H1 (cell line): ENCODE measurements around the gene ORMDL2. TPM values are rescaled to one million over a fixed set of nuclear protein-coding genes. Genes with fewer than 3 reads are reported as not detected.

ENCODE experiments used
- CTCF ChIA-PET: fragments of 300-600 bp; sonication (Branson Sonifier 250); formaldehyde crosslinking; loops from one replicate; lab custom pipeline; 2021; ENCODE audit not compliant: partially characterized antibody; lab: Charles Lee
- POLR2A ChIA-PET: fragments of 300-600 bp; sonication (Branson Sonifier 250); formaldehyde crosslinking; loops from one replicate; lab custom pipeline; 2021; ENCODE audit warnings: inconsistent platforms; ENCODE audit not compliant: partially characterized antibody; lab: Charles Lee
- DNase-seq, 2 experiments: peaks; one replicate each; pipeline versions ENCODE4 v3.0.0 to v3.0.0-alpha.2; 2010 to 2022; ENCODE audit warnings: low spot score in 2 of 2, low read depth in 1 of 2, mixed read lengths in 1 of 2
- FAIRE-seq: peaks from 2 replicates; lab custom pipeline; 2011; peaks lifted over from hg19 to GRCh38; lab: Jason Lieb, UNC
- H2AFZ ChIP-seq: 2 replicates; pipeline ENCODE4 v1.8.1; 2012; ENCODE audit warnings: low read length, inconsistent platforms
- H2AK5ac ChIP-seq: 2 replicates; pipeline ENCODE4 v1.6.1; 2013; ENCODE audit warnings: low read depth, low read length
- H2BK120ac ChIP-seq: replicated peaks from 2 replicates; pipeline ENCODE3; 2013; ENCODE audit warnings: low read depth, low read length, inconsistent platforms
- H2BK12ac ChIP-seq: 2 replicates; pipeline ENCODE4 v1.6.1; 2013; ENCODE audit warnings: low read depth, low read length
- H2BK15ac ChIP-seq: 2 replicates; pipeline ENCODE4 v1.6.1; 2013; ENCODE audit warnings: low read length
- H2BK20ac ChIP-seq: 2 replicates; pipeline ENCODE4 v1.6.1; 2013; ENCODE audit warnings: low read length
- H2BK5ac ChIP-seq: 2 replicates; pipeline ENCODE4 v1.6.1; 2013; ENCODE audit warnings: low read depth, low read length
- H3K14ac ChIP-seq: 2 replicates; pipeline ENCODE4 v1.6.1; 2013; ENCODE audit warnings: inconsistent platforms; ENCODE audit not compliant: insufficient read length
- H3K18ac ChIP-seq: 2 replicates; pipeline ENCODE4 v1.6.1; 2013; ENCODE audit warnings: low read length; ENCODE audit errors: extremely low read depth
- H3K23ac ChIP-seq: 2 replicates; pipeline ENCODE4 v1.6.1; 2013; ENCODE audit warnings: inconsistent platforms; ENCODE audit not compliant: insufficient read length
- H3K23me2 ChIP-seq: 2 replicates; pipeline ENCODE4 v1.6.1; 2013; ENCODE audit warnings: low read depth, low read length
- H3K27ac ChIP-seq: 2 replicates; pipeline ENCODE4 v1.6.1; 2011; ENCODE audit warnings: low read depth, low read length, inconsistent platforms
- H3K27me3 ChIP-seq, 4 experiments: replicated peaks in 1 of 4; 1 replicate in 1 of 4; 2 replicates in 3 of 4; pipeline versions ENCODE4 v1.6.1 to v1.8.1; 2011 to 2013; ENCODE audit warnings: low read length in 3 of 4, mild to moderate bottlenecking in 3 of 4, inconsistent platforms in 2 of 4, mixed read lengths in 2 of 4, moderate library complexity in 1 of 4; ENCODE audit not compliant: control insufficient read depth in 3 of 4, insufficient read depth in 3 of 4; ENCODE audit errors: extremely low read depth in 1 of 4
- H3K36me3 ChIP-seq, 4 experiments: 2 replicates each; pipeline versions ENCODE4 v1.6.1 to v1.8.1; 2011 to 2013; ENCODE audit warnings: mild to moderate bottlenecking in 4 of 4, low read length in 3 of 4, moderate library complexity in 2 of 4, control low read depth in 1 of 4, inconsistent platforms in 1 of 4; ENCODE audit not compliant: insufficient read depth in 4 of 4, control insufficient read depth in 2 of 4
- H3K4ac ChIP-seq: replicated peaks from 2 replicates; pipeline ENCODE3; 2013; ENCODE audit warnings: low read length, low read depth, mixed read lengths, inconsistent platforms; ENCODE audit not compliant: insufficient read length
- H3K4me1 ChIP-seq, 4 experiments: replicated peaks in 1 of 4; 1 replicate in 1 of 4; 2 replicates in 3 of 4; pipeline versions ENCODE4 v1.6.1 to v1.8.1; 2011 to 2013; ENCODE audit warnings: low read length in 3 of 4, inconsistent platforms in 2 of 4, mixed read lengths in 1 of 4; ENCODE audit not compliant: insufficient read depth in 4 of 4, control insufficient read depth in 3 of 4
- H3K4me2 ChIP-seq, 2 experiments: 2 replicates each; pipeline versions ENCODE4 v1.6.1 to v1.8.1; 2011 to 2013; ENCODE audit warnings: low read depth in 2 of 2, low read length in 2 of 2, control low read depth in 1 of 2, inconsistent platforms in 1 of 2, mild to moderate bottlenecking in 1 of 2; ENCODE audit not compliant: insufficient read depth in 1 of 2
- H3K4me3 ChIP-seq, 4 experiments: fragments of 200-600, 300-600 bp in 1 of 4; sonication (generic), shearing (Covaris generic), sonication (Bioruptor Twin) in 1 of 4; 2 replicates each; pipeline versions ENCODE4 v1.5.1 to v1.8.1; 2011 to 2016; ENCODE audit warnings: low read length in 4 of 4, low read depth in 3 of 4, control low read depth in 2 of 4, inconsistent platforms in 2 of 4, mild to moderate bottlenecking in 2 of 4, mixed read lengths in 1 of 4, moderate library complexity in 1 of 4; ENCODE audit not compliant: insufficient read depth in 2 of 4; ENCODE audit errors: extremely low read depth in 1 of 4
- H3K56ac ChIP-seq: replicated peaks from 2 replicates; pipeline ENCODE3; 2013; ENCODE audit warnings: low read depth, mild to moderate bottlenecking, mixed read lengths, low read length, inconsistent platforms; ENCODE audit not compliant: insufficient read length
- H3K79me1 ChIP-seq: 2 replicates; pipeline ENCODE4 v1.6.1; 2013; ENCODE audit warnings: low read depth, low read length, control low read depth
- H3K79me2 ChIP-seq, 2 experiments: 2 replicates each; pipeline versions ENCODE4 v1.6.1 to v1.8.1; 2012 to 2013; ENCODE audit warnings: low read length in 2 of 2, mild to moderate bottlenecking in 2 of 2, inconsistent platforms in 1 of 2; ENCODE audit not compliant: insufficient read depth in 2 of 2, control insufficient read depth in 1 of 2
- H3K9ac ChIP-seq, 4 experiments: replicated peaks in 1 of 4; 1 replicate in 1 of 4; 2 replicates in 3 of 4; pipeline versions ENCODE4 v1.6.1 to v1.8.1; 2011 to 2013; ENCODE audit warnings: low read depth in 3 of 4, low read length in 3 of 4, control low read depth in 2 of 4, mild to moderate bottlenecking in 2 of 4, moderate library complexity in 2 of 4, inconsistent platforms in 1 of 4; ENCODE audit errors: extremely low read depth in 1 of 4
- H3K9me3 ChIP-seq, 2 experiments: 2 replicates each; pipeline versions ENCODE4 v1.6.1 to v1.8.1; 2012 to 2013; ENCODE audit warnings: mild to moderate bottlenecking in 2 of 2, moderate library complexity in 2 of 2, control low read depth in 1 of 2, inconsistent platforms in 1 of 2, low read depth in 1 of 2, low read length in 1 of 2, mixed read lengths in 1 of 2; ENCODE audit not compliant: insufficient read depth in 2 of 2
- H4K20me1 ChIP-seq, 2 experiments: replicated peaks in 1 of 2; 2 replicates each; pipeline versions ENCODE3 to v1.8.1; 2011 to 2013; ENCODE audit warnings: inconsistent platforms in 2 of 2, low read length in 2 of 2, mild to moderate bottlenecking in 1 of 2; ENCODE audit not compliant: insufficient read depth in 2 of 2, control insufficient read depth in 1 of 2
- H4K5ac ChIP-seq: 2 replicates; pipeline ENCODE4 v1.6.1; 2013; ENCODE audit warnings: low read length, low read depth, mixed read lengths, inconsistent platforms; ENCODE audit not compliant: insufficient read length
- H4K8ac ChIP-seq: 2 replicates; pipeline ENCODE4 v1.8.0; 2013; ENCODE audit warnings: mild to moderate bottlenecking, moderate library complexity, low read length, inconsistent platforms; ENCODE audit not compliant: insufficient read depth; ENCODE audit errors: extremely low read depth
- H4K91ac ChIP-seq: replicated peaks from 2 replicates; pipeline ENCODE3; 2013; ENCODE audit warnings: low read length, mixed read lengths, inconsistent platforms; ENCODE audit not compliant: insufficient read length
- EP300 ChIP-seq, 2 experiments: IDR thresholded peaks; 1 replicate in 1 of 2; 2 replicates in 1 of 2; pipeline ENCODE4 v1.6.1; 2011 to 2012; ENCODE audit warnings: low read depth in 2 of 2, low read length in 2 of 2, mild to moderate bottlenecking in 2 of 2, borderline replicate concordance in 1 of 2, inconsistent platforms in 1 of 2, moderate library complexity in 1 of 2
- FOSL1 ChIP-seq: IDR thresholded peaks from 2 replicates; pipeline ENCODE4 v1.6.1; 2011; ENCODE audit warnings: mild to moderate bottlenecking, low read depth, low read length, moderate library complexity; ENCODE audit not compliant: insufficient read depth
- JUND ChIP-seq: IDR thresholded peaks from 2 replicates; pipeline ENCODE4 v1.6.1; 2011; ENCODE audit warnings: mild to moderate bottlenecking, improper control_type of control experiment, low read length
- POLR2A ChIP-seq, 2 experiments: IDR thresholded peaks; 1 replicate in 1 of 2; 2 replicates in 1 of 2; pipeline ENCODE4 v1.6.1; 2011; ENCODE audit warnings: low read depth in 2 of 2, low read length in 2 of 2, mild to moderate bottlenecking in 2 of 2; ENCODE audit errors: control extremely low read depth in 1 of 2
- RBBP5 ChIP-seq: IDR thresholded peaks from 2 replicates; pipeline ENCODE4 v1.7.1; 2012; ENCODE audit warnings: low read depth, mild to moderate bottlenecking, inconsistent platforms, low read length, moderate library complexity, borderline replicate concordance
- RNF2 ChIP-seq: fragments of 200-900, 300-1000 bp; sonication (generic); IDR thresholded peaks from 2 replicates; pipeline ENCODE4 v1.7.1; 2016; ENCODE audit warnings: borderline replicate concordance, low read depth, mild to moderate bottlenecking, antibody characterized with exemption, low read length; ENCODE audit not compliant: poor library complexity, severe bottlenecking; ENCODE audit errors: missing control alignments
- WGBS, 2 experiments: shearing (Covaris generic) in 1 of 2; methylation state at CpG; one replicate each; pipeline versions ENCODE4 v1.1.6 to v1.1.7; 2013 to 2015; ENCODE audit warnings: low lambda C conversion rate in 2 of 2, mixed read lengths in 2 of 2, inconsistent platforms in 1 of 2, low coverage in 1 of 2, missing lambda C conversion rate in 1 of 2; ENCODE audit not compliant: insufficient replicate concordance in 2 of 2, insufficient coverage in 1 of 2, insufficient read length in 1 of 2; ENCODE audit errors: extremely low coverage in 1 of 2, missing lambda C conversion rate in 1 of 2; 5-methylcytosine and 5-hydroxymethylcytosine counted together
- polyA plus RNA-seq, 7 experiments: library from polyadenylated mRNA; depleted of rRNA in 3 of 7; stranded (reverse) in 5 of 7; unstranded in 2 of 7; fragments of >200 nt in 5 of 7; fragments of 200-250 nt in 2 of 7; gene quantifications; 1 replicate in 5 of 7; 2 replicates in 1 of 7; 4 replicates in 1 of 7; pipeline versions ENCODE4 v1.2.1 to v1.2.3, GENCODE V29; 2011 to 2013; ENCODE audit warnings: missing spikeins in 2 of 7, mixed read lengths in 2 of 7
- total RNA-seq: library from RNA; stranded (reverse); fragmentation: NEBNext Ultra II Directional; extraction: Animal tissue kit (Norgen Biotek cat#: 25700); gene quantifications from 2 replicates; pipeline ENCODE4 v1.2.1, GENCODE V29; 2021

The ORMDL2 gene
- total and polyA plus RNA-seq, 2 of the 8 experiments (the other 6 are each of a cell fraction or from before 2014, with no cell fraction given): 39.0 to 65.6 TPM

DNA sequence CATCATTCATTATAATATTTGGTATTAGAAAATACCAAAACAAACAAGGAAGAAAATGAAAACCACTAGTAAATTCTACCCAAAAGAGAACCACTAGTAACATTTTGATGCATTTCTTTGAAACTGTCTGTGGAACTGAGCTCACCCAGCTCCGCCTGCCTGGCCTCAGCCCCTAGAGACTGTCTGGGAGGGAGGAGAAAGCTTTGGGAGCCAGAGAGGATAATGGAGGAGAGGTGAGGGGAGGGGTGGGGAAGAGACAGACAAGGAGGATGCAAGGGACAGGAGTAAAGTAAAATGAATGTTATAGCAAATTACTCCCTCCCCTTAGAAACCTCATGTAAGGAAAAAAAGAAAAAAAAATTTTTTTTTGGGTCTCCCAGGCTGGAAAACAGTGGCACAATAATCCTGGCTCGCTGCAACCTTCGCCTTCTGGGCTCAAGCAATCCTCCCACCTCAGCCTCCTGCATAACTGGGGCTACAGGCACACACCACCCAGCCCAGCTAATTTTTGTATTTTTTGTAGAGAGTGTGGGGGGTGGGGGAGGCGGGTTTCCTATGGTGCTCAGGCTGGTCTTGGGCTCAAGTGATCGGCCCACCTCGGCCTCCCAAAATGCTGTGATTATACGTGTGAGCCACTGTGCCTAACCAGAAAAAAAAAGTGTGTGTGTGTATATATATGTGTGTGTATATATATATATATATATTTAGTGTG is 28.1 kb downstream of the ORMDL2 start:
- Histone ChIP-seq H3K4me2 (no peak overlapping the region), H3K4me1 (peaks cover 0 to 8% (median 2%) of the 10 kb centered on the region in 4 experiments; a peak in 3 of 7 replicates), H4K20me1 (no peaks in the 10 kb centered on the region), H3K14ac (no peak overlapping the region), H2BK5ac (no peak overlapping the region), H3K36me3 (no peaks in the 10 kb centered on the region), H2AFZ (no peak overlapping the region), H2BK15ac (no peak overlapping the region), H2BK120ac (no peak overlapping the region), H4K91ac (no peak overlapping the region), H4K8ac (no peak overlapping the region), H3K23me2 (no peaks in the 10 kb centered on the region), H3K9ac (no peak overlapping the region), H3K56ac (no peak overlapping the region), H3K9me3 (no peaks in the 10 kb centered on the region), H3K79me1 (no peaks in the 10 kb centered on the region), H3K79me2 (no peaks in the 10 kb centered on the region), H3K4ac (no peak overlapping the region), H2AK5ac (no peak overlapping the region), H3K4me3 (no peak overlapping the region), H3K27me3 (no peaks in the 10 kb centered on the region), H3K27ac (no peak overlapping the region), H4K5ac (no peak overlapping the region), H3K18ac (no peak overlapping the region), H3K23ac (no peak overlapping the region), H2BK12ac (no peak overlapping the region), H2BK20ac (no peak overlapping the region)
- no peak for DNase-seq
- ChIA-PET CTCF (interaction anchor here (0.6 to 1.6 kb wide), 3 partner anchors 11 to 49 kb away, joined by 3 to 6 read pairs (median 4); no protein-coding TSS in a partner anchor), POLR2A (interaction anchor here (1.2 to 3.3 kb wide), 3 partner anchors 15 to 23 kb away, joined by 3 to 21 read pairs (median 3); no protein-coding TSS in a partner anchor)
- no peak for FAIRE-seq
- 84% methylated on average over 7 of the region's 7 CpGs; no CpG with 5 or more reads in 1 of the 2 experiments for WGBS, 2 experiments
- TF ChIP-seq EP300 (IDR thresholded peaks at IDR 0.05; ENCODE audit: borderline replicate concordance in 1 of 2, low read depth in 2 of 2, low read length in 2 of 2): no peak
- no peak for TF ChIP-seq RBBP5
- no peak for TF ChIP-seq JUND
- no peak for TF ChIP-seq RNF2
- TF ChIP-seq POLR2A (IDR thresholded peaks at IDR 0.05; ENCODE audit: control extremely low read depth in 1 of 2, low read depth in 2 of 2, low read length in 2 of 2): no peak
- no peak for TF ChIP-seq FOSL1
